HEK293 (cell line): Measurements from ENCODE around the gene MEP1A.
"Not testable (repeated sequence)": the region's sequence is repeated elsewhere in the genome, so short reads cannot be mapped to it uniquely, and the experiment has no call there.

Source experiments
- CTCF ChIA-PET: fragments of 350-600 bp; formaldehyde crosslinking; extraction: SDS; loops from one replicate; lab custom pipeline; 2021; ENCODE audit warnings: antibody characterized with exemption; lab: Yijun Ruan, JAX
- POLR2A ChIA-PET: fragments of 300-600 bp; formaldehyde crosslinking; extraction: SDS; loops from one replicate; lab custom pipeline; 2020; ENCODE audit warnings: antibody characterized with exemption, inconsistent platforms; lab: Yijun Ruan, JAX
- H3K27ac ChIP-seq: fragments of 200-500 bp; sonication (Bioruptor generic); 2 replicates; pipeline ENCODE4 v1.5.1; 2014; ENCODE audit warnings: low read depth, low read length, control low read depth, inconsistent platforms; ENCODE audit errors: extremely low read depth
- H3K36me3 ChIP-seq, 2 experiments: fragments of 200-500 bp in 1 of 2; sonication (Bioruptor generic) in 1 of 2; 1 replicate in 1 of 2; 2 replicates in 1 of 2; pipeline ENCODE4 v1.5.1; 2014 to 2017; ENCODE audit warnings: inconsistent platforms in 2 of 2, low read length in 2 of 2; ENCODE audit not compliant: control insufficient read depth in 2 of 2, insufficient read depth in 1 of 2
- H3K4me1 ChIP-seq: fragments of 200-500 bp; sonication (Bioruptor generic); 2 replicates; pipeline ENCODE4 v1.5.1; 2014; ENCODE audit warnings: mild to moderate bottlenecking, low read length, inconsistent platforms; ENCODE audit not compliant: control insufficient read depth, insufficient read depth
- H3K4me3 ChIP-seq: 2 replicates; pipeline ENCODE4 v1.5.1; 2011; ENCODE audit warnings: low read depth, mild to moderate bottlenecking, control low read depth, low read length, moderate library complexity
- H3K9me3 ChIP-seq: fragments of 200-500 bp; sonication (Bioruptor generic); 2 replicates; pipeline ENCODE4 v1.5.1; 2014; ENCODE audit warnings: low read depth, low read length, inconsistent platforms; ENCODE audit not compliant: control insufficient read depth, insufficient read depth
- GLI2 ChIP-seq: fragments of 450-650 bp; formaldehyde crosslinking; IDR thresholded peaks from 2 replicates; pipeline ENCODE4; 2017; ENCODE audit warnings: missing biosample characterization, missing genetic modification characterization, low read depth, borderline replicate concordance
- REST ChIP-seq: fragments of 450-650 bp; formaldehyde crosslinking; IDR thresholded peaks from 2 replicates; pipeline ENCODE4 v1.5.1; 2016; ENCODE audit warnings: missing biosample characterization, missing genetic modification characterization
- ZBTB21 ChIP-seq: fragments of 450-650 bp; formaldehyde crosslinking; IDR thresholded peaks from 2 replicates; pipeline ENCODE4 v1.5.1; 2017; ENCODE audit warnings: missing biosample characterization, missing genetic modification characterization
- ZNF121 ChIP-seq: fragments of 450-650 bp; formaldehyde crosslinking; IDR thresholded peaks from 2 replicates; pipeline ENCODE4 v1.5.1; 2016; ENCODE audit warnings: missing biosample characterization, missing genetic modification characterization
- ZNF138 ChIP-seq: fragments of 450-650 bp; formaldehyde crosslinking; IDR thresholded peaks from 2 replicates; pipeline ENCODE4 v1.5.1; 2016; ENCODE audit warnings: missing biosample characterization, missing genetic modification characterization, borderline replicate concordance
- ZNF266 ChIP-seq: fragments of 450-650 bp; formaldehyde crosslinking; IDR thresholded peaks from 2 replicates; pipeline ENCODE4 v1.5.1; 2016; ENCODE audit warnings: missing biosample characterization, missing genetic modification characterization, low read depth
- ZNF341 ChIP-seq: fragments of 450-650 bp; formaldehyde crosslinking; IDR thresholded peaks from 2 replicates; pipeline ENCODE4; 2016; ENCODE audit warnings: low read depth, missing biosample characterization, missing genetic modification characterization
- ZNF394 ChIP-seq: fragments of 450-650 bp; formaldehyde crosslinking; IDR thresholded peaks from 2 replicates; pipeline ENCODE4 v1.5.1; 2016; ENCODE audit warnings: missing biosample characterization, missing genetic modification characterization, mild to moderate bottlenecking, moderate library complexity, borderline replicate concordance
- ZNF426 ChIP-seq: fragments of 450-650 bp; formaldehyde crosslinking; IDR thresholded peaks from 2 replicates; pipeline ENCODE4 v1.5.1; 2017; ENCODE audit warnings: missing biosample characterization, missing genetic modification characterization, mild to moderate bottlenecking, inconsistent platforms, moderate library complexity
- ZNF433 ChIP-seq: fragments of 450-650 bp; formaldehyde crosslinking; IDR thresholded peaks from 2 replicates; pipeline ENCODE4 v1.5.1; 2016; ENCODE audit warnings: missing biosample characterization, missing genetic modification characterization, low read depth
- ZNF518A ChIP-seq: fragments of 450-650 bp; formaldehyde crosslinking; conservative IDR thresholded peaks from 2 replicates; pipeline ENCODE4 v1.5.1; 2016; ENCODE audit warnings: low read depth, missing biosample characterization, missing genetic modification characterization
- ZNF555 ChIP-seq: fragments of 450-650 bp; formaldehyde crosslinking; conservative IDR thresholded peaks from 2 replicates; pipeline ENCODE4 v1.5.1; 2017; ENCODE audit warnings: missing biosample characterization, mild to moderate bottlenecking, missing genetic modification characterization, inconsistent platforms
- ZNF623 ChIP-seq: fragments of 450-650 bp; formaldehyde crosslinking; IDR thresholded peaks from 2 replicates; pipeline ENCODE4 v1.5.1; 2016; ENCODE audit warnings: missing biosample characterization, missing genetic modification characterization
- ZNF629 ChIP-seq: fragments of 450-650 bp; formaldehyde crosslinking; IDR thresholded peaks from 2 replicates; pipeline ENCODE4 v1.5.1; 2017; ENCODE audit warnings: missing biosample characterization, missing genetic modification characterization
- ZNF654 ChIP-seq: fragments of 450-650 bp; formaldehyde crosslinking; IDR thresholded peaks from 2 replicates; pipeline ENCODE4 v1.5.1; 2016; ENCODE audit warnings: low read depth, missing biosample characterization, missing genetic modification characterization
- ZXDB ChIP-seq: fragments of 450-650 bp; formaldehyde crosslinking; IDR thresholded peaks from 2 replicates; pipeline ENCODE4 v1.5.1; 2016; ENCODE audit warnings: missing biosample characterization, missing genetic modification characterization
- TF ChIP-seq, protein P1 (sequence below): fragments of 450-650 bp; formaldehyde crosslinking; conservative IDR thresholded peaks from 2 replicates; pipeline ENCODE4 v1.5.1; 2016; ENCODE audit warnings: low read depth, missing biosample characterization, missing genetic modification characterization
- TF ChIP-seq, protein P2 (sequence below): fragments of 450-650 bp; formaldehyde crosslinking; IDR thresholded peaks from 2 replicates; pipeline ENCODE4 v1.5.1; 2016; ENCODE audit warnings: missing biosample characterization, missing genetic modification characterization, low read depth
- TF ChIP-seq, protein P3 (sequence below): fragments of 450-650 bp; formaldehyde crosslinking; IDR thresholded peaks from 2 replicates; pipeline ENCODE4 v1.5.1; 2016; ENCODE audit warnings: missing biosample characterization, missing genetic modification characterization
- TF ChIP-seq, protein P4 (sequence below): fragments of 450-650 bp; formaldehyde crosslinking; IDR thresholded peaks from 2 replicates; pipeline ENCODE4 v1.5.1; 2016; ENCODE audit warnings: missing biosample characterization, missing genetic modification characterization

Gene MEP1A

GRCh38 chr6:46834257-46834916 lies 41.2 kb downstream of the MEP1A start (continued):
- peak; percentile 78 for TF ChIP-seq ZNF266 (tag by site-specific recombination)
- peak; percentile 43; the same call in 1 of the 2 replicates for TF ChIP-seq ZBTB21 (tag by site-specific recombination)
- TF ChIP-seq, protein P1, sequence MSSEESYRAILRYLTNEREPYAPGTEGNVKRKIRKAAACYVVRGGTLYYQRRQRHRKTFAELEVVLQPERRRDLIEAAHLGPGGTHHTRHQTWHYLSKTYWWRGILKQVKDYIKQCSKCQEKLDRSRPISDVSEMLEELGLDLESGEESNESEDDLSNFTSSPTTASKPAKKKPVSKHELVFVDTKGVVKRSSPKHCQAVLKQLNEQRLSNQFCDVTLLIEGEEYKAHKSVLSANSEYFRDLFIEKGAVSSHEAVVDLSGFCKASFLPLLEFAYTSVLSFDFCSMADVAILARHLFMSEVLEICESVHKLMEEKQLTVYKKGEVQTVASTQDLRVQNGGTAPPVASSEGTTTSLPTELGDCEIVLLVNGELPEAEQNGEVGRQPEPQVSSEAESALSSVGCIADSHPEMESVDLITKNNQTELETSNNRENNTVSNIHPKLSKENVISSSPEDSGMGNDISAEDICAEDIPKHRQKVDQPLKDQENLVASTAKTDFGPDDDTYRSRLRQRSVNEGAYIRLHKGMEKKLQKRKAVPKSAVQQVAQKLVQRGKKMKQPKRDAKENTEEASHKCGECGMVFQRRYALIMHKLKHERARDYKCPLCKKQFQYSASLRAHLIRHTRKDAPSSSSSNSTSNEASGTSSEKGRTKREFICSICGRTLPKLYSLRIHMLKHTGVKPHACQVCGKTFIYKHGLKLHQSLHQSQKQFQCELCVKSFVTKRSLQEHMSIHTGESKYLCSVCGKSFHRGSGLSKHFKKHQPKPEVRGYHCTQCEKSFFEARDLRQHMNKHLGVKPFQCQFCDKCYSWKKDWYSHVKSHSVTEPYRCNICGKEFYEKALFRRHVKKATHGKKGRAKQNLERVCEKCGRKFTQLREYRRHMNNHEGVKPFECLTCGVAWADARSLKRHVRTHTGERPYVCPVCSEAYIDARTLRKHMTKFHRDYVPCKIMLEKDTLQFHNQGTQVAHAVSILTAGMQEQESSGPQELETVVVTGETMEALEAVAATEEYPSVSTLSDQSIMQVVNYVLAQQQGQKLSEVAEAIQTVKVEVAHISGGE (tag by site-specific recombination) = peak; percentile 90
- peak; percentile 97 for TF ChIP-seq ZNF518A (tag by site-specific recombination)
- peak; percentile 72; the same call in 1 of the 2 replicates for TF ChIP-seq ZNF138
- TF ChIP-seq, protein P2, sequence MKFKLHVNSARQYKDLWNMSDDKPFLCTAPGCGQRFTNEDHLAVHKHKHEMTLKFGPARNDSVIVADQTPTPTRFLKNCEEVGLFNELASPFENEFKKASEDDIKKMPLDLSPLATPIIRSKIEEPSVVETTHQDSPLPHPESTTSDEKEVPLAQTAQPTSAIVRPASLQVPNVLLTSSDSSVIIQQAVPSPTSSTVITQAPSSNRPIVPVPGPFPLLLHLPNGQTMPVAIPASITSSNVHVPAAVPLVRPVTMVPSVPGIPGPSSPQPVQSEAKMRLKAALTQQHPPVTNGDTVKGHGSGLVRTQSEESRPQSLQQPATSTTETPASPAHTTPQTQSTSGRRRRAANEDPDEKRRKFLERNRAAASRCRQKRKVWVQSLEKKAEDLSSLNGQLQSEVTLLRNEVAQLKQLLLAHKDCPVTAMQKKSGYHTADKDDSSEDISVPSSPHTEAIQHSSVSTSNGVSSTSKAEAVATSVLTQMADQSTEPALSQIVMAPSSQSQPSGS (tag by site-specific recombination) = peak; percentile 76
- TF ChIP-seq ZNF433 (tag by site-specific recombination) = peak; percentile 77; the same call in 1 of the 2 replicates
- TF ChIP-seq ZNF623 (tag by site-specific recombination) = peak; percentile 85
- peak; percentile 98 for TF ChIP-seq ZNF426
- TF ChIP-seq REST = peak; percentile 87
- peak; percentile 98 for TF ChIP-seq ZNF555 (tag by site-specific recombination)
- peak; percentile 51 for TF ChIP-seq ZNF654 (tag by site-specific recombination)
- peak; percentile 98 for TF ChIP-seq ZNF394 (tag by site-specific recombination)
- peak; percentile 68; the same call in 1 of the 2 replicates for TF ChIP-seq ZNF121 (tag by site-specific recombination)
- TF ChIP-seq ZXDB (tag by site-specific recombination) = peak; percentile 81
- TF ChIP-seq ZNF629 (tag by site-specific recombination) = peak; percentile 52; the same call in 1 of the 2 replicates
- TF ChIP-seq, protein P3, sequence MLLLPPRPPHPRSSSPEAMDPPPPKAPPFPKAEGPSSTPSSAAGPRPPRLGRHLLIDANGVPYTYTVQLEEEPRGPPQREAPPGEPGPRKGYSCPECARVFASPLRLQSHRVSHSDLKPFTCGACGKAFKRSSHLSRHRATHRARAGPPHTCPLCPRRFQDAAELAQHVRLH = peak; percentile 50; the same call in 1 of the 2 replicates
- peak; percentile 42; the same call in 1 of the 2 replicates for TF ChIP-seq ZNF341
- TF ChIP-seq GLI2 (tag by site-specific recombination) = peak; percentile 70; the same call in 1 of the 2 replicates
- TF ChIP-seq, protein P4, sequence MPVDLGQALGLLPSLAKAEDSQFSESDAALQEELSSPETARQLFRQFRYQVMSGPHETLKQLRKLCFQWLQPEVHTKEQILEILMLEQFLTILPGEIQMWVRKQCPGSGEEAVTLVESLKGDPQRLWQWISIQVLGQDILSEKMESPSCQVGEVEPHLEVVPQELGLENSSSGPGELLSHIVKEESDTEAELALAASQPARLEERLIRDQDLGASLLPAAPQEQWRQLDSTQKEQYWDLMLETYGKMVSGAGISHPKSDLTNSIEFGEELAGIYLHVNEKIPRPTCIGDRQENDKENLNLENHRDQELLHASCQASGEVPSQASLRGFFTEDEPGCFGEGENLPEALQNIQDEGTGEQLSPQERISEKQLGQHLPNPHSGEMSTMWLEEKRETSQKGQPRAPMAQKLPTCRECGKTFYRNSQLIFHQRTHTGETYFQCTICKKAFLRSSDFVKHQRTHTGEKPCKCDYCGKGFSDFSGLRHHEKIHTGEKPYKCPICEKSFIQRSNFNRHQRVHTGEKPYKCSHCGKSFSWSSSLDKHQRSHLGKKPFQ (tag by site-specific recombination) = 0 out of 2 replicates have a peak, but pooled peaks have one; percentile 32
- TF ChIP-seq, all 188 proteins: peak for 33; not testable (repeated sequence) for 155

GRCh38 chr6:46834991-46835390 lies 41.8 kb downstream of the MEP1A start:
- H3K27ac ChIP-seq, H3K9me3 ChIP-seq, POLR2A ChIA-PET, H3K36me3 ChIP-seq, H3K4me3 ChIP-seq, H3K4me1 ChIP-seq: not testable (repeated sequence)
- CTCF ChIA-PET = interaction anchor here (1.6 to 3.5 kb wide), 2 partner anchors 13 to 156 kb away, joined by 4 to 11 read pairs; no protein-coding TSS in a partner anchor
